ENCODE data around the gene DNM3. TPM values are rescaled to one million over a fixed set of nuclear protein-coding genes. Genes with fewer than 3 reads are reported as not detected.

DNM3 gene
- total and polyA plus RNA-seq, 10 of the 15 experiments (the other 5 are each of a cell fraction or from before 2014, with no cell fraction given): 0.03 to 1.5 (median 0.08) TPM; not detected in 3

GRCh38 chr1:171988243-171988885 lies 147.1 kb downstream of the DNM3 start:
- CTCF ChIA-PET: interaction anchor here (0.6 to 14.3 kb wide), 12 partner anchors 9 to 674 kb away, joined by 3 to 322 read pairs (median 4); partner anchors contain the start of gene FMO4
- no peaks in the 10 kb centered on the region for H3K9me3 ChIP-seq (replicated peaks; ENCODE audit: control insufficient read depth, insufficient read depth, low read length)
- intact Hi-C loops (cut with micrococcal nuclease; ENCODE audit: unreplicated experiment): no loop called here
- no peaks in the 10 kb centered on the region for H3K4me1 ChIP-seq (ENCODE audit: control insufficient read depth, insufficient read depth, low read length)
- no peak for TF ChIP-seq IRF5 (IDR thresholded peaks at IDR 0.05; ENCODE audit: borderline replicate concordance)
- TF ChIP-seq IRF3 (IDR thresholded peaks at IDR 0.05): no peak
- TF ChIP-seq, protein P1, sequence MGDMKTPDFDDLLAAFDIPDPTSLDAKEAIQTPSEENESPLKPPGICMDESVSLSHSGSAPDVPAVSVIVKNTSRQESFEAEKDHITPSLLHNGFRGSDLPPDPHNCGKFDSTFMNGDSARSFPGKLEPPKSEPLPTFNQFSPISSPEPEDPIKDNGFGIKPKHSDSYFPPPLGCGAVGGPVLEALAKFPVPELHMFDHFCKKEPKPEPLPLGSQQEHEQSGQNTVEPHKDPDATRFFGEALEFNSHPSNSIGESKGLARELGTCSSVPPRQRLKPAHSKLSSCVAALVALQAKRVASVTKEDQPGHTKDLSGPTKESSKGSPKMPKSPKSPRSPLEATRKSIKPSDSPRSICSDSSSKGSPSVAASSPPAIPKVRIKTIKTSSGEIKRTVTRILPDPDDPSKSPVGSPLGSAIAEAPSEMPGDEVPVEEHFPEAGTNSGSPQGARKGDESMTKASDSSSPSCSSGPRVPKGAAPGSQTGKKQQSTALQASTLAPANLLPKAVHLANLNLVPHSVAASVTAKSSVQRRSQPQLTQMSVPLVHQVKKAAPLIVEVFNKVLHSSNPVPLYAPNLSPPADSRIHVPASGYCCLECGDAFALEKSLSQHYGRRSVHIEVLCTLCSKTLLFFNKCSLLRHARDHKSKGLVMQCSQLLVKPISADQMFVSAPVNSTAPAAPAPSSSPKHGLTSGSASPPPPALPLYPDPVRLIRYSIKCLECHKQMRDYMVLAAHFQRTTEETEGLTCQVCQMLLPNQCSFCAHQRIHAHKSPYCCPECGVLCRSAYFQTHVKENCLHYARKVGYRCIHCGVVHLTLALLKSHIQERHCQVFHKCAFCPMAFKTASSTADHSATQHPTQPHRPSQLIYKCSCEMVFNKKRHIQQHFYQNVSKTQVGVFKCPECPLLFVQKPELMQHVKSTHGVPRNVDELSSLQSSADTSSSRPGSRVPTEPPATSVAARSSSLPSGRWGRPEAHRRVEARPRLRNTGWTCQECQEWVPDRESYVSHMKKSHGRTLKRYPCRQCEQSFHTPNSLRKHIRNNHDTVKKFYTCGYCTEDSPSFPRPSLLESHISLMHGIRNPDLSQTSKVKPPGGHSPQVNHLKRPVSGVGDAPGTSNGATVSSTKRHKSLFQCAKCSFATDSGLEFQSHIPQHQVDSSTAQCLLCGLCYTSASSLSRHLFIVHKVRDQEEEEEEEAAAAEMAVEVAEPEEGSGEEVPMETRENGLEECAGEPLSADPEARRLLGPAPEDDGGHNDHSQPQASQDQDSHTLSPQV (IDR thresholded peaks at IDR 0.05): no peak
- no peak for TF ChIP-seq STAT1 (conservative IDR thresholded peaks at IDR 0.05)
- SMC1A ChIA-PET (ENCODE audit: uncharacterized antibody, unreplicated experiment): interaction anchor here (0.9 to 9.3 kb wide), 4 partner anchors 15 to 455 kb away, joined by 3 to 142 read pairs (median 7); no protein-coding TSS in a partner anchor
- DNase-seq (ENCODE audit: low read depth, low spot score) (no peak), ATAC-seq (no peak), FAIRE-seq (no peak)
- no peak overlapping the region for H3K27ac ChIP-seq (ENCODE audit: control insufficient read depth, insufficient read depth)
- in situ Hi-C loops (cut with MboI): no loop called here
- no peak overlapping the region for H3K9ac ChIP-seq (ENCODE audit: control insufficient read depth, insufficient read depth, low read length)
- POLR2A ChIA-PET: no interaction called here
- H2AFZ ChIP-seq (ENCODE audit: control insufficient read depth, low read depth, low read length): no peak overlapping the region
- H3K79me2 ChIP-seq (ENCODE audit: control insufficient read depth, insufficient read depth, low read length): no peaks in the 10 kb centered on the region
- no peaks in the 10 kb centered on the region for H4K20me1 ChIP-seq (ENCODE audit: control insufficient read depth, insufficient read depth)
- H3K27me3 ChIP-seq (replicated peaks in 1 of 2; ENCODE audit: control insufficient read depth in 2 of 2, insufficient read depth in 2 of 2, low read length in 1 of 2): no peaks in the 10 kb centered on the region; a peak in 2 of 4 replicates
- 25% methylated on average over 1 of the region's 1 CpG for WGBS (ENCODE audit: insufficient coverage, insufficient replicate concordance, low lambda C conversion rate, missing lambda C conversion rate)
- RAD21 ChIA-PET (ENCODE audit: unreplicated experiment): interaction anchor here (1.2 to 7.8 kb wide), 3 partner anchors 14 to 188 kb away, joined by 3 to 87 read pairs (median 4); no protein-coding TSS in a partner anchor
- no TSS peak for BruUV-seq (replicated peaks)
- no peaks in the 10 kb centered on the region for H3K36me3 ChIP-seq (ENCODE audit: control insufficient read depth in 2 of 2, insufficient read depth in 2 of 2, low read length in 1 of 2)
- H3K4me2 ChIP-seq (ENCODE audit: control insufficient read depth, insufficient read depth): no peak overlapping the region
- H3K4me3 ChIP-seq: no peak overlapping the region

Measured in GM12878 (cell line).